ENCODE results near the gene TCP1. TPM values are rescaled to one million over a fixed set of nuclear protein-coding genes. Genes with fewer than 3 reads are reported as not detected.
"Not testable (repeated sequence)": the region's sequence is repeated elsewhere in the genome, so short reads cannot be mapped to it uniquely, and the experiment has no call there.

TCP1 gene
- total RNA-seq, 4 donors from 2014 or later = 103 to 140 (median 121) TPM

- TF ChIP-seq EP300 (IDR thresholded peaks at IDR 0.05) (no peak), CTCF (IDR thresholded peaks at IDR 0.05) (no peak), POLR2A (IDR thresholded peaks at IDR 0.05; ENCODE audit: low read depth) (no peak), POLR2AphosphoS5 (IDR thresholded peaks at IDR 0.05) (no peak)
- H3K9me3 ChIP-seq = no peaks in the 10 kb centered on the region
- H3K4me3 ChIP-seq = no peak overlapping the region
- WGBS = 91% methylated on average over 20 of the region's 23 CpGs
- DNase-seq (ENCODE audit: extremely low spot score) = no peak
- intact Hi-C loops (cut with DNase I) = no loop called here
- H3K27me3 ChIP-seq = no peaks in the 10 kb centered on the region
- H3K36me3 ChIP-seq = peaks cover 0 to 13% (median 0%) of the 10 kb centered on the region in 4 donors
- H3K27ac ChIP-seq (replicated peaks in 1 of 4) = no peak overlapping the region
- no peaks in the 10 kb centered on the region for H3K4me1 ChIP-seq
Observed at GRCh38 chr6:159817951-159818739, 28.7 kb upstream of the TCP1 start.

- H3K36me3 ChIP-seq = peaks cover 0 to 13% (median 0%) of the 10 kb centered on the region in 4 donors
- H3K4me3 ChIP-seq; H3K4me1 ChIP-seq; H3K9me3 ChIP-seq; H3K27ac ChIP-seq (replicated peaks in 1 of 4); H3K27me3 ChIP-seq; intact Hi-C loops (cut with DNase I); DNase-seq (ENCODE audit: extremely low spot score): not testable (repeated sequence)
- WGBS = 94% methylated on average over 3 of the region's 3 CpGs
Observed at GRCh38 chr6:159816775-159817174, 27.4 kb upstream of the TCP1 start.

GRCh38 chr6:159815410-159815809 is 26.0 kb upstream of the TCP1 start:
- H3K4me3 ChIP-seq = no peak overlapping the region
- TF ChIP-seq CTCF (IDR thresholded peaks at IDR 0.05) (no peak), POLR2AphosphoS5 (IDR thresholded peaks at IDR 0.05) (no peak), POLR2A (IDR thresholded peaks at IDR 0.05; ENCODE audit: low read depth) (no peak), EP300 (IDR thresholded peaks at IDR 0.05) (no peak)
- H3K36me3 ChIP-seq = peaks cover 0 to 13% (median 0%) of the 10 kb centered on the region in 4 donors
- H3K4me1 ChIP-seq = no peaks in the 10 kb centered on the region
- H3K27me3 ChIP-seq = no peaks in the 10 kb centered on the region
- intact Hi-C loops (cut with DNase I) = no loop called here
- no peaks in the 10 kb centered on the region for H3K9me3 ChIP-seq
- no peak for DNase-seq (ENCODE audit: extremely low spot score)
- 85% methylated on average over 6 of the region's 6 CpGs for WGBS
- no peak overlapping the region for H3K27ac ChIP-seq (replicated peaks in 1 of 4)

GRCh38 chr6:159813781-159814180 is 24.4 kb upstream of the TCP1 start:
- intact Hi-C loops (cut with DNase I) = no loop called here
- Histone ChIP-seq H3K4me1 (no peaks in the 10 kb centered on the region), H3K27ac (replicated peaks in 1 of 4) (no peak overlapping the region), H3K27me3 (no peaks in the 10 kb centered on the region), H3K4me3 (no peak overlapping the region), H3K9me3 (no peaks in the 10 kb centered on the region), H3K36me3 (peaks cover 0 to 13% (median 0%) of the 10 kb centered on the region in 4 donors)
- TF ChIP-seq POLR2AphosphoS5 (IDR thresholded peaks at IDR 0.05) = no peak
- no peak for TF ChIP-seq CTCF (IDR thresholded peaks at IDR 0.05)
- no peak for TF ChIP-seq EP300 (IDR thresholded peaks at IDR 0.05)
- TF ChIP-seq POLR2A (IDR thresholded peaks at IDR 0.05; ENCODE audit: low read depth) = no peak
- WGBS = 84% methylated on average over 9 of the region's 9 CpGs
- no peak for DNase-seq (ENCODE audit: extremely low spot score)

GRCh38 chr6:159809149-159809548 is 19.7 kb upstream of the TCP1 start:
- no peak for TF ChIP-seq EP300 (IDR thresholded peaks at IDR 0.05)
- TF ChIP-seq POLR2A (IDR thresholded peaks at IDR 0.05; ENCODE audit: low read depth) = no peak
- TF ChIP-seq POLR2AphosphoS5 (IDR thresholded peaks at IDR 0.05) = no peak
- no peak for TF ChIP-seq CTCF (IDR thresholded peaks at IDR 0.05)
- 91% methylated on average over 4 of the region's 4 CpGs for WGBS
- intact Hi-C loops (cut with DNase I) = no loop called here
- H3K36me3 ChIP-seq = peaks cover 0 to 7% (median 0%) of the 10 kb centered on the region in 4 donors
- no peak overlapping the region for H3K4me3 ChIP-seq
- H3K4me1 ChIP-seq = no peaks in the 10 kb centered on the region
- no peaks in the 10 kb centered on the region for H3K27me3 ChIP-seq
- no peak for DNase-seq (ENCODE audit: extremely low spot score)
- H3K27ac ChIP-seq (replicated peaks in 1 of 4) = no peak overlapping the region
- no peaks in the 10 kb centered on the region for H3K9me3 ChIP-seq
